Parathyroid adenoma (tissue), 2 donors: Measurements from ENCODE around the gene PLK1.

Experiments
- H2AFZ ChIP-seq: fragments of 300-600 bp; sonication (generic); one replicate; pipeline ENCODE4 v1.7.0; 2017; ENCODE audit warnings: antibody characterized with exemption, mild to moderate bottlenecking
- H3K27ac ChIP-seq: fragments of 300-600 bp; sonication (generic); one replicate; pipeline ENCODE4 v1.7.0; 2017
- H3K27me3 ChIP-seq: fragments of 300-600 bp; sonication (generic); one replicate; pipeline ENCODE4 v1.7.0; 2017; ENCODE audit warnings: low read length; ENCODE audit not compliant: control insufficient read depth, insufficient read depth
- H3K36me3 ChIP-seq: fragments of 300-600 bp; sonication (generic); one replicate; pipeline ENCODE4 v1.7.0; 2017; ENCODE audit warnings: low read length; ENCODE audit not compliant: control insufficient read depth, insufficient read depth
- H3K4me1 ChIP-seq: fragments of 300-600 bp; sonication (generic); one replicate; pipeline ENCODE4 v1.7.0; 2017; ENCODE audit warnings: control low read depth
- H3K4me2 ChIP-seq: fragments of 300-600 bp; sonication (generic); one replicate; pipeline ENCODE4 v1.7.0; 2017; ENCODE audit warnings: low read length
- H3K4me3 ChIP-seq: fragments of 300-600 bp; sonication (generic); one replicate; pipeline ENCODE4 v1.7.0; 2017; ENCODE audit warnings: low read depth, low read length
- H3K79me2 ChIP-seq: fragments of 300-600 bp; sonication (generic); one replicate; pipeline ENCODE4 v1.7.0; 2017; ENCODE audit warnings: control low read depth
- H3K9ac ChIP-seq: fragments of 300-600 bp; sonication (generic); one replicate; pipeline ENCODE4 v1.7.0; 2017; ENCODE audit warnings: mild to moderate bottlenecking
- H3K9me3 ChIP-seq: fragments of 300-600 bp; sonication (generic); one replicate; pipeline ENCODE4 v1.7.0; 2017; ENCODE audit warnings: low read length; ENCODE audit not compliant: control insufficient read depth
- CTCF ChIP-seq: fragments of 300-600 bp; sonication (generic); IDR thresholded peaks from one replicate; pipeline ENCODE4 v1.7.0; 2017; ENCODE audit warnings: antibody characterized with exemption, mild to moderate bottlenecking
- donor health status: primary hyperparathyroidism.

PLK1 gene

GRCh38 chr16:23724785-23725131, 46.1 kb downstream of the PLK1 start:
- Histone ChIP-seq H3K36me3 (no peaks in the 10 kb centered on the region), H3K9ac (no peak overlapping the region), H3K4me1 (no peaks in the 10 kb centered on the region), H3K79me2 (no peaks in the 10 kb centered on the region), H3K4me2 (no peak overlapping the region), H3K9me3 (no peaks in the 10 kb centered on the region), H3K27ac (no peak overlapping the region), H3K4me3 (no peak overlapping the region), H2AFZ (no peak overlapping the region), H3K27me3 (no peaks in the 10 kb centered on the region)
- TF ChIP-seq CTCF, result no peak

GRCh38 chr16:23726710-23727109, 48.0 kb downstream of the PLK1 start:
- Histone ChIP-seq H2AFZ (no peak overlapping the region), H3K4me2 (no peak overlapping the region), H3K9ac (no peak overlapping the region), H3K4me1 (no peaks in the 10 kb centered on the region), H3K79me2 (no peaks in the 10 kb centered on the region), H3K9me3 (no peaks in the 10 kb centered on the region), H3K27me3 (no peaks in the 10 kb centered on the region), H3K27ac (no peak overlapping the region), H3K4me3 (no peak overlapping the region), H3K36me3 (no peaks in the 10 kb centered on the region)
- no peak for TF ChIP-seq CTCF

- no peak for TF ChIP-seq CTCF
- no peak overlapping the region for H3K4me3 ChIP-seq
- no peak overlapping the region for H3K27ac ChIP-seq
- H3K36me3 ChIP-seq, result no peaks in the 10 kb centered on the region
- H3K27me3 ChIP-seq, result no peaks in the 10 kb centered on the region
- H3K4me2 ChIP-seq, result no peak overlapping the region
- no peaks in the 10 kb centered on the region for H3K4me1 ChIP-seq
- no peak overlapping the region for H3K9ac ChIP-seq
- peak overlapping the region; percentile 28 for H2AFZ ChIP-seq
- H3K79me2 ChIP-seq, result no peaks in the 10 kb centered on the region
- H3K9me3 ChIP-seq, result no peaks in the 10 kb centered on the region
Observed at GRCh38 chr16:23728112-23728477, 49.4 kb downstream of the PLK1 start.

- H3K9ac ChIP-seq, result no peak overlapping the region
- H3K27me3 ChIP-seq, result no peaks in the 10 kb centered on the region
- no peak overlapping the region for H2AFZ ChIP-seq
- H3K4me2 ChIP-seq, result no peak overlapping the region
- no peak for TF ChIP-seq CTCF
- H3K27ac ChIP-seq, result no peak overlapping the region
- H3K79me2 ChIP-seq, result no peaks in the 10 kb centered on the region
- H3K9me3 ChIP-seq, result no peaks in the 10 kb centered on the region
- no peak overlapping the region for H3K4me3 ChIP-seq
- H3K4me1 ChIP-seq, result no peaks in the 10 kb centered on the region
- no peaks in the 10 kb centered on the region for H3K36me3 ChIP-seq
Observed at GRCh38 chr16:23729503-23730424, 51.1 kb downstream of the PLK1 start.
